Measurements from ENCODE around the gene CRYAB. TPM values are rescaled to one million over a fixed set of nuclear protein-coding genes. Genes with fewer than 3 reads are reported as not detected.

CRYAB gene
- total RNA-seq, 1 experiment from 2014 or later: not detected

DNA sequence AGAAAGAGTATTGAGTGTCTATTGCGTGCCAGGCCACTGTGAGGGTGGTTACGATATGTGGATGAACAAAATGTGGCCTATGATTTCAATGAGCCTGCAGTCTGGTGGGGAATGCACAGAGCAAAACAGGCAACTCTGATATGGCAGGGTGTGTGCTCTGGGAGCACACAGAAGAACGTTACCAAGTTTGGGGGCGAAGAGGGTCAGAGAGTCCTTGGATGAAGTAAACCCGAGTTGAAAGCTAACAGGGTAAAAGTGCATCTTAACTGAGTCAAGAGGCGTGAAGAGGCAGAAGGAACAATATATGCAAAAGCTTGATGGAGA lies 32.0 kb downstream of the CRYAB start:
- TF ChIP-seq CTCF (conservative IDR thresholded peaks at IDR 0.05): no peak
- no peak for TF ChIP-seq EZH2 (IDR thresholded peaks at IDR 0.05; ENCODE audit: low read depth)
- ChIA-PET CTCF (interaction anchor here (1.0 kb wide), 1 partner anchor 8 kb away, joined by 13 read pairs; the partner anchor contains the start of gene ALG9), POLR2A (ENCODE audit: unreplicated experiment) (no interaction called here)
- Histone ChIP-seq H3K27ac (peak overlapping the region; percentile 88), H2AFZ (peak overlapping the region; percentile 91), H3K27me3 (ENCODE audit: insufficient read depth, low read depth) (no peaks in the 10 kb centered on the region), H4K20me1 (ENCODE audit: insufficient read depth) (no peaks in the 10 kb centered on the region), H3K4me2 (peak overlapping the region; percentile 80), H3K4me1 (replicated peaks; ENCODE audit: insufficient read depth) (peaks cover 10% of the 10 kb centered on the region), H3K9me2 (ENCODE audit: insufficient read depth) (no peaks in the 10 kb centered on the region), H3K36me3 (ENCODE audit: low read depth) (no peaks in the 10 kb centered on the region), H3K9me3 (ENCODE audit: insufficient read depth, low read depth) (no peaks in the 10 kb centered on the region), H3K4me3 (peak overlapping the region; percentile 65), H3K79me2 (ENCODE audit: low read depth) (peaks cover 15% of the 10 kb centered on the region), H3F3A (ENCODE audit: insufficient read depth, low read depth) (peaks cover 19% of the 10 kb centered on the region)
- intact Hi-C loops (cut with micrococcal nuclease; ENCODE audit: unreplicated experiment): loop anchor here (1.0 to 10.0 kb wide), 8 partner anchors 33 to 401 kb away; partner anchors contain the start of genes C11orf52, IL18, SDHD and TEX12
- TSS peak; percentile 95 for BruUV-seq (replicated peaks)
- DNase-seq: no peak

- Histone ChIP-seq H3K9me2 (ENCODE audit: insufficient read depth) (no peaks in the 10 kb centered on the region), H2AFZ (peak within 1 kb of the TSS; percentile 91), H3K4me2 (peak within 1 kb of the TSS; percentile 80), H3K9me3 (ENCODE audit: insufficient read depth, low read depth) (no peaks in the 10 kb centered on the region), H4K20me1 (ENCODE audit: insufficient read depth) (no peaks in the 10 kb centered on the region), H3F3A (ENCODE audit: insufficient read depth, low read depth) (peaks cover 19% of the 10 kb centered on the region), H3K4me3 (peak within 1 kb of the TSS; percentile 65), H3K4me1 (replicated peaks; ENCODE audit: insufficient read depth) (peaks cover 10% of the 10 kb centered on the region), H3K27me3 (ENCODE audit: insufficient read depth, low read depth) (no peaks in the 10 kb centered on the region), H3K79me2 (ENCODE audit: low read depth) (peaks cover 15% of the 10 kb centered on the region), H3K27ac (peak within 1 kb of the TSS; percentile 88), H3K36me3 (ENCODE audit: low read depth) (no peaks in the 10 kb centered on the region)
- no TSS peak for BruUV-seq (replicated peaks)
- intact Hi-C loops (cut with micrococcal nuclease; ENCODE audit: unreplicated experiment): loop anchor here (1.0 to 10.0 kb wide), 8 partner anchors 32 to 401 kb away; partner anchors contain the start of genes C11orf52, IL18, SDHD and TEX12
- ChIA-PET POLR2A (ENCODE audit: unreplicated experiment) (interaction anchor here (0.6 kb wide), 1 partner anchor 188 kb away, joined by 3 read pairs; no protein-coding TSS in a partner anchor), CTCF (no interaction called here)
- peak; percentile 96 for DNase-seq
- peak; percentile 97 for TF ChIP-seq CTCF (conservative IDR thresholded peaks at IDR 0.05)
- no peak for TF ChIP-seq EZH2 (IDR thresholded peaks at IDR 0.05; ENCODE audit: low read depth)
These were observed 32.5 kb downstream of the CRYAB start, which contains the start of the genes CFAP68 and FDXACB1 for GRCh38 chr11:111878849-111879636. CFAP68 (plus strand) TSS chr11:111879541; CDS start chr11:111879561, 20 bp downstream. FDXACB1 (minus strand) TSS chr11:111879165; CDS start chr11:111879132, 33 bp downstream.

GRCh38 chr11:111878385-111878848 lies 33.2 kb downstream of the CRYAB start:
- H3K79me2 ChIP-seq (ENCODE audit: low read depth): peaks cover 15% of the 10 kb centered on the region
- no peak for DNase-seq
- TF ChIP-seq CTCF (conservative IDR thresholded peaks at IDR 0.05) (no peak), EZH2 (IDR thresholded peaks at IDR 0.05; ENCODE audit: low read depth) (no peak)
- H2AFZ ChIP-seq: peak overlapping the region; percentile 91
- no peaks in the 10 kb centered on the region for H4K20me1 ChIP-seq (ENCODE audit: insufficient read depth)
- H3K27ac ChIP-seq: peak overlapping the region; percentile 88
- H3K4me3 ChIP-seq: peak overlapping the region; percentile 65
- H3K27me3 ChIP-seq (ENCODE audit: insufficient read depth, low read depth): no peaks in the 10 kb centered on the region
- no peaks in the 10 kb centered on the region for H3K9me3 ChIP-seq (ENCODE audit: insufficient read depth, low read depth)
- POLR2A ChIA-PET (ENCODE audit: unreplicated experiment): interaction anchor here (0.5 to 0.6 kb wide), 2 partner anchors 32 to 189 kb away, joined by 3 read pairs; no protein-coding TSS in a partner anchor
- intact Hi-C loops (cut with micrococcal nuclease; ENCODE audit: unreplicated experiment): loop anchor here (2.0 to 10.0 kb wide), 5 partner anchors 32 to 286 kb away; partner anchors contain the start of genes C11orf52, IL18, SDHD and TEX12
- peaks cover 10% of the 10 kb centered on the region for H3K4me1 ChIP-seq (replicated peaks; ENCODE audit: insufficient read depth)
- H3F3A ChIP-seq (ENCODE audit: insufficient read depth, low read depth): peaks cover 19% of the 10 kb centered on the region
- H3K4me2 ChIP-seq: peak overlapping the region; percentile 80
- H3K9me2 ChIP-seq (ENCODE audit: insufficient read depth): no peaks in the 10 kb centered on the region
- CTCF ChIA-PET: interaction anchor here (0.6 kb wide), 1 partner anchor 109 kb away, joined by 3 read pairs; no protein-coding TSS in a partner anchor
- no peaks in the 10 kb centered on the region for H3K36me3 ChIP-seq (ENCODE audit: low read depth)
- TSS peak; percentile 69 for BruUV-seq (replicated peaks)
